ENCODE measurements around the gene SPNS2.

SPNS2 gene

DNA sequence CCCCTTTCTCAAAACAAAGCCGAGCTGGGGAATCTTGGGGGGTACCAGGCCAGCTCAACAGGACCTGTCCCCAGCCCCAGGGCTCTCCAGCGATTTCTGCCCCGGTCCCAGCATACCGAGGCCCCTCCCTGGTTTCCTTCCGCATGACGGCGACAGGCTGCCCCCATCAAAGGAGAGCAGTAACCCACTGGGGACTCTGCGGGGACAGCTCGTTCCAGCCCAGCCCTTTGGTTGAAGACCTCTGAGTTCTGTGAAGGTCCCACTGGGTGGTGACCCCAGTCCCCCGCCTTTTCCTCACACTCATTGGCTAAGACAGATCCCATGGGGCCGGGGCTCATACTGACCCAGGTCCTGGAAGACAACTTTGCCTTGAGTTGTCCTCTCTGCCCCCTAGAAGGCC is 89.7 kb downstream of the SPNS2 start:
- no peak for DNase-seq (ENCODE audit: low read depth in 2 of 2)
